Measurements from ENCODE around the gene ASB1.

ASB1 gene

DNA sequence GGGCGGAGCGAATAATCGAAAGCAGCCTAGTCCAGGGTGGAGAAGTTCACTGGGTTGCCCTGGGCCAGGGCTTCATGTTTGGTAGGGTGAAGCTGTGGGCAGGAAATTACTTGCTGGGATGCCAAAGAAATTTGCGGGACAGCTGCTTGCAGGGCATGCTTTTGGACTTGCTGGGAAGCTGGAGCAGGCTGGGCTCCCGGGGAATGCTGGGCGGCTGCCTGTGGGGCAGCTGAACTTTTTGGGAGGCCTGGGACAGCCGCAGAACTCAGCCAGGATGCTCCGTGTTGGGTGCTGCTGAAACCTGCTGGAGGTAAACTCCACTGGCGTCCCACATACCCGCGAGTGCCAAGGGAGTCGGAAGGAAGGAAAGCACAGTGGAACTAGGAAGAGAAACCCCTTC is 31.9 kb downstream of the ASB1 start:
- no peak overlapping the region for H3K4me3 ChIP-seq (ENCODE audit: low read length)
- DNase-seq (ENCODE audit: low read depth, low spot score), result no peak

DNA sequence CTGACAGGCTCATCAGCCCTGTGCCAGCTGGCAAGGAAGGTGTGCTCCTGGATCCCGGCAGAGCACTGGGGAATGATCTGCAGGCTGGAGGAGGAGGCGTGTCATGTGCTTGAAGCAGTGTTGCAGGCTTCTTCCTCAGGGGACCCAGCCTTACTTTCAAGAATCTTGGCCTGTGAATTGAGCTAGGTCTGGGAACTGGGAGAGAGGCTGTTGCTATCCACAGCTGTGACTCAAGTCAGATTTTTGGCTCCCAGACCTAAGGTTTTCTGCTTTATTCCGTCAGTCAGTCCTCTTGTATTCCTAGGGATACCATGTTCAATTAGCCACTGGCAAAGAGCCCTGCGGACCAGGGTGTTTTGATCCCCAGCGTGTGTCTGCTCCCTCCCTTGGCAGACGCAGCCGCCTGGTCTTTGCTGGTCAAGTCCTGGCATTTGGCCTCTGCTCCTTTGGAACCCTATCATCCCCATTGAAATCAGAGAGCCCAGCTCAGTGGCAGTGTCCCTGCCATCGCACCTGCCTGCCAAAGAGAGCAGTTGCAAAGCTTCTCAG is 32.4 kb downstream of the ASB1 start:
- no peak overlapping the region for H3K4me3 ChIP-seq (ENCODE audit: low read length)
- no peak for DNase-seq (ENCODE audit: low read depth, low spot score)

DNA sequence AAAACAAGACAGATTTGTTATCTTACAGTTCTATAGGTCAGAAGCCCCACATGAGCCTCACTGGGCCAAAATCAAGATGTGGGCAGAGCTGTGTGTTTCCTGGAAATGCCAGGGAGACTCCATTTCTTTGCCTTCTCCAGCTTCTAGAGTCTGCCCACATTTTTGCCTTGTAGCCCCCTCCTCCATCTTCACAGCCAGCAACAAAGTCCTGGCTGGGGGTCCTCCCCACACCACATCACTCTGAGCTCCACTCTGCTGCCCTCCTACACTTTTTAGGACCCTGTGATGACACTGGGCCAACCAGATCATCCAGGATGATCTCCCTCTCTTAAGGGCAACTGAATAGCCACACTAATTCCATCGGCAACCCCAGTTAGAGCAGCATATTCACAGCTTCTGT is 34.3 kb downstream of the ASB1 start:
- DNase-seq (ENCODE audit: low read depth, low spot score), result no peak

DNA sequence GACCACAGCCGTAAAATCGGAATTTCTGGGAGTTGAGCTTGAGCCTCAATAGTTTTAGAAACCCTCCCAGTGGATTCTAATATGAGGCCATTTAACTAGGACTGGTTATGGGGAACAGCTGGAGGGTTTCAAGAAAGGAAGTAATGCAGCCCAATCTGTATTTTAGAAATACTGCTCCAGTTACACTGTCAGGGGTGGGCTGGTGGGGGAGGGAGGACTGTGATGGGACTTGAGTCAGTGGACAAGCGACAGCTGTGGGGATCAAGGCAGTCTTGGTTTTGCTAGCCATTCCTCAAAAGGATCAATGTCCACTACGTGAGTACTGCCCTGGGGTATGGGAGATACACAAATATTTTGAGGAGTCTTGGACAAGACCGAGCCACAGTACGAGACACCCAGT is 34.8 kb downstream of the ASB1 start:
- DNase-seq (ENCODE audit: low read depth, low spot score), result no peak

More for the DNA sequence above, 34.3 kb downstream of the ASB1 start:
- no peak overlapping the region for H3K4me3 ChIP-seq (ENCODE audit: low read length)

DNA sequence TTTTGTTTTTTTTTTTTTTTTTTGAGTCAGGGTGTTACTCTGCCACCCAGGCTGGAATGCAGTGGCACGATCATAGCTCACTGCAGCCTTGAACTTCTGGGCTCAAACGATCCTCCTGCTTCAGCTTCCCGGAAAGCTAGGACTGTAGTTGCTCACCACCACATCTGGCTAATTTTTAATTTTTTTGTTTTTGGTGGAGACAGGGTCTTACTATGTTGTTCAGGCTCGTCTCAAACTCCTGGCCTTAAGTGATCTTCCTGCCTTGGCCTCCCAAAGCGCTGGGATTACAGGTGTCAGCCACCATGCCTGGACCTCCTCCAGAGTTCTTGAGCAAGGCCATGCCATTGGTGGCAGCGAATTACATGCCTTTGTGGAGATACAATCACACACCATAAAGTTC is 35.2 kb downstream of the ASB1 start:
- DNase-seq (ENCODE audit: low read depth, low spot score), result no peak
- no peak overlapping the region for H3K4me3 ChIP-seq (ENCODE audit: low read length)

More for the DNA sequence above, 34.8 kb downstream of the ASB1 start:
- H3K4me3 ChIP-seq (ENCODE audit: low read length), result no peak overlapping the region

DNA sequence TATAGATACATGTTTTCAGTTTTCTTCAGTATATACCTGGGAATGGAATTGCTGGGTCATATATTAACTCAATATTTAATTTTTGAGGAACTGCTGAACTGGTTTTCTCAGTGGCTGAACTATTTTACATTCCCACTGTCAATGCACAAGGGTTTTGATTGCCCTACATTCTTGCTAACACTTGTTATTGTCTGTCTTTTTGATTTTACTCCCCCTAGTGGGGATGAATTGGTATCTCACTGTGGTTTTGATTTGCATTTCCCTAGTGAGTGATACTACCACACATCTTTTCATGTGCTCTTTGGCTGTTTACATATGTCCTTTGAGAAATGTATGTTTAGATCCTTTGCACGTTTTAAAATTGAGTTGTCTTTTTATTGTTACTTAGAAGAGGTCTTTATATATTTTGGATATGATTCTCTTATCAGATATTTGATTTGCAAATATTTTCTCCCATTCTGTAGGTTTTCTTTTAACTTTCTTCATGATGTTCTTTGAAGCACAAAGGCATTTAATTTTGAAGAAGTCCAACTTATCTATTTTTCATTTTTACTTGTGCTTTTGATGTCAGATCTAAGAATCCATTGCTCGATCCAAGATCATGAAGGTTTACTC is 36.2 kb downstream of the ASB1 start:
- peak; percentile 64 for DNase-seq (ENCODE audit: low read depth, low spot score)
- H3K4me3 ChIP-seq (ENCODE audit: low read length), result no peak overlapping the region

DNA sequence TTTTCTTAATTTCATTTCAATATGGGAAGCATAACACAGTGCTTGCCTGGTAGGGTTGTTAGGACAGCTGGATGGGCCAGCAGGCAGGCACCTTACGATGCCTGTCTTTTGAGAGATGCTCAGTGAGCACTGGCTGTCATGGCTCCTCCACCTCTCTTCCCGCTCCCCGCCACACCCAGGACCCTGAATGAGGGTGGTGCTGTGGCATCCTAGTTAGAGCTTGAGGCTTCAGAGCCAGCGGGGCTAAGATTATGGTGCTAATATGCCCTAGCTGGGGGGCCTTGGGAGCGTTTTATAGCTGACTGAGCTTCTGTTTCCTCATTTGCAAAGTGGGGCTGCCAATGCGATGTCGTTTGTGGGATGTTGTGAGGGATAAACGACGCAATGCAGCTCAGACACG is 37.7 kb downstream of the ASB1 start:
- H3K4me3 ChIP-seq (ENCODE audit: low read length), result no peak overlapping the region
- DNase-seq (ENCODE audit: low read depth, low spot score), result no peak

DNA sequence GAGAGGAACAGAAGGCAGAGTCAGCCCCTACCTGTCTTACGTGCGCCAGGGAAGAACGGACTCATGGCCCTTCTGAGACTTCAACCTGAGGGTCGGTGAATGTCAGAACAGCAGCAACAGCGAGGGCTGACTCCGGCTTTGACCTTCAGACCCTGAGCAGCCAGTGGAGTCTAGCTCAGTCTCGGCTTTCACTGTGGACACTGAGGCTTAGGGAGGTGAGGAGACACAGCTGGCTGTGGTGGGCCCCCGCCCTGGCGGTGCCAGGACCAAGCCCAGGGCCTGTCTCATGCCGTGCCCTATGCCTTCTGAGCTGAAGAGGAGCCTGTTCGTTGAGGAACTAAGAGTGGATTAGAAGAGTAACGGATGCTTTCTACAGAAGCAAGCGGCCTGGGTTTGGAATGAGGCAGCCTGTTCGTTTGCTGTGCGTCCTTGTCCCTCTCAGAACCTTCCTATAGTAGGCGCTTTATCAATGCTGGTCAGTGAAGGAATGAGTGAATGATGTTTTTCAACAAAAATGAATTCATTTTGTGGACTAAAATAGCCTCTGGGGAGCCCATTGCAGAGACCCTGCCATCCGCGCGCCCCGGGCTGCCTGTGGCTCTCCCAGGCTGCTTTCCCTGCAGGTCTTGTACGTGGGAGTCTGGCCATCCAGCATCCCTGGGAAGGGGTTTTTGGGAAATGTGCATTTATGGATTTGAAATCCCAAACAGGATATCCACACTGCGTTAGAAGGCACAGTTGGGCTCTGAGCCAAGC is 38.9 kb downstream of the ASB1 start:
- no peak for DNase-seq (ENCODE audit: low read depth, low spot score)
- H3K4me3 ChIP-seq (ENCODE audit: low read length), result no peak overlapping the region

DNA sequence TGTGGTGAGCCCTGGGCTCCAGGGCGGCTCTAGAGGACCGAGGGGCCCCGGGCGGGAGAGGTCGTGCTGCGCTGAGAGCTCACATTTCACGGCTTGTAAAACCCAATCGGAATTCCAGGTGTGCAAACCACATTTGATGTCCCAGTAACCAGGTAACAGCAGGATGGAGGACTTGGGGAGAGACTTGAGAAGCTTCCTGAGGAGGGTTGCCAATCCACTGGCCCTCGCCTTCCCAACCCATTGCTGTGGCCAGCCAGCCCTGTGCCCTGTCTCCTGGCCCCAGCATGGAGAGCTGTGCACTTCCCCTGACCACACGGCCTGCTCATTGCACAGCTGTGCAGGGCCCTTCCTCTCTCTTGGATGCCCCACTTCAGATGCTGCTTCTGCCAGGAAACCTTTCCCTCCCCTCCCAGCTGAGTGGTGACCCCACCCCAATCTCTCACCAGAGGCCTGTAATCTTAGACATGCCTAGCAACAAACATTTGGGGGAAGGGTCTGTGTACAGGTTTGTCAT is 39.6 kb downstream of the ASB1 start:
- DNase-seq (ENCODE audit: low read depth, low spot score), result no peak
- no peak overlapping the region for H3K4me3 ChIP-seq (ENCODE audit: low read length)

DNA sequence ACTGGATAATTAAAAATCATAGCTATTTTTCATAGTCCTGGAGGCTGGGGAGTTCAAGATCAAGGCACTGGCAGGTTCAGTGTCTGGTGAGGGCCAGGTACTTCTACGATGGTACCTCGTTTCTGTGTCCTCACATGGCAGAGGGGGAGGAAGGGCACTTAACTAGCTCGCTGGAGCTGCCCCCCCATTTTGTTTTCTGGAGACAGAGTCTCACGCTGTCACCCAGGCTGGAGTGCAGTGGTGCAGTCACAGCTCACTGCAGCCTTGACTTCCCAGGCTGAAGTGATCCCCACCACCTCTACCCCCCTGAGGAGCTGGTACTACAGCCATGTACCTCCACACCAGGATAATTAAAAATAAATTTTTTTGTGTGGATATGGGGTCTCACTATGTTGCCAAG is 40.3 kb downstream of the ASB1 start:
- no peak for DNase-seq (ENCODE audit: low read depth, low spot score)
- H3K4me3 ChIP-seq (ENCODE audit: low read length), result no peak overlapping the region

DNA sequence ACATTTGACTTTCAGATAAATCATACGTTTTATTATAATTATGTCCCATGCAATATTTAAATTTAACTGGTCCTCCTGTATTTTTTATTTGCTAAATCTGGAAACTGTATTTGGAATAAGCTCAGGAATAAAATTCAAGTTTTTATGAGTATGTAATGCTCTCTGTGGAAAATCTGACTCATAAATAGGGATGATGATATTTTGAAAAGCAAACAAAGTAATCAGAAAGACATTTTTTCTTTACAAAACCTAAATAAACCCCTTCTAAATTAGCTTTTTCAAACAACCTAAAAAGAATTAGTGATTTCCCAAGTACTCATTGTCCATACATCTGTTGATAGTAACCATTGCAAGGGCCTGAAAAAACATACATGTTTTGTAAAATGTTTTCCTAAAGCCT is 41.1 kb downstream of the ASB1 start:
- no peak for DNase-seq (ENCODE audit: low read depth, low spot score)
- no peak overlapping the region for H3K4me3 ChIP-seq (ENCODE audit: low read length)

DNA sequence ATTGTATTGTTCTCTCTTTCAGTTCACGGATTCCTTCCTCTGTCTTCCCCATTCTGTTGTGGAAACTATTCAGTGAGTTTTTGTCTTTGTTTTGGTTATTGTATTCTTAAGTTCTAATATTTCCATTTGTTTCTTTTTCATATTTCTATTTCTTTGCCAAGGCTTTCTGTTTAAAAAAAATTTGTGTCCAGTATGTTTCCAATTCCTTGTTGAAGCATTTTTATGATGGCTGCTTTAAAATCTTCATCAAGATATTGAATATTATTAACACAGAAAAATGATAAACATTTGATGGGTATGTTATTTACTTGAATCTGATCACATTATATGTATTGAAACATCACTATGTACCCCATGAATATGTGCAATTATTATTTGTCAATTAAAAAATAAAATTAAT is 42.4 kb downstream of the ASB1 start:
- H3K4me3 ChIP-seq (ENCODE audit: low read length), result no peak overlapping the region
- DNase-seq (ENCODE audit: low read depth, low spot score), result no peak

DNA sequence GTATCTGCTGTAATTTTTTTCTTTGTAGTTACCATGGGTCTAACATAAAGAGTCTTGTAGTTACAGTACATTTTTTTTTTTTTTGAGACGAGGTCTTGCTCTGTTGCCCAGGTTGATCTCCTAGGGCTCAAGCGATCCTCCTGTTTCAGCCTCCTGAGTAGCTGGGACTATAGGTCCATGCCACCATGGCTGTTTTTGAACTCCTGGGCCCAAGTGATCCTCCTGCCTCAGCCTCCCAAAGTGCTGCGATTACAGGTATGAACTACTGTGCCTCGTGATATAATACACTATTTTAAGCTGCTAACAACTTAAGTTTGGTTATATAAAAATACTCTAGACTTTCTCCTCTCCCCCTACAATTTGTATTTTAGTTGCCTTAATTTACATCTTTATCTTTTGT is 46.3 kb downstream of the ASB1 start:
- DNase-seq (ENCODE audit: low read depth, low spot score), result no peak
- no peak overlapping the region for H3K4me3 ChIP-seq (ENCODE audit: low read length)

DNA sequence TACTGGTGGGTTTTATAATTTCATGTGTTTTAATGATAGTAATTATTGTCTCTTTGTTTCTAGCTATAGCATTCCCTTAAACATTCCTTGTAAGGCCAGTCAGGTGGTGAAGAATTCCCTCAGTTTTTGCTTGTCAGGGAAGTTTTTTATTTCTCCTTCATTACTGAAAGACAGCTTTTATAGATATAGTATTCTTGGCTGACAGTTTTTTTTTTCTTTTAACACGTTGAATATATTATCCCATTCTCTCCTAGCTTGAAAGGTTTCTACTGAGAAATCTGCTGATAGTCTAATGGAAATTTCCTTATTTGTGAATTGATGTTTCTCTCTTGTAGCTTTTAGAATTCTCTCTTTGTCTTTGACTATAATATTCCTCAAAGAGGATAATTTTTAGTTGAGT is 46.8 kb downstream of the ASB1 start:
- no peak for DNase-seq (ENCODE audit: low read depth, low spot score)

DNA sequence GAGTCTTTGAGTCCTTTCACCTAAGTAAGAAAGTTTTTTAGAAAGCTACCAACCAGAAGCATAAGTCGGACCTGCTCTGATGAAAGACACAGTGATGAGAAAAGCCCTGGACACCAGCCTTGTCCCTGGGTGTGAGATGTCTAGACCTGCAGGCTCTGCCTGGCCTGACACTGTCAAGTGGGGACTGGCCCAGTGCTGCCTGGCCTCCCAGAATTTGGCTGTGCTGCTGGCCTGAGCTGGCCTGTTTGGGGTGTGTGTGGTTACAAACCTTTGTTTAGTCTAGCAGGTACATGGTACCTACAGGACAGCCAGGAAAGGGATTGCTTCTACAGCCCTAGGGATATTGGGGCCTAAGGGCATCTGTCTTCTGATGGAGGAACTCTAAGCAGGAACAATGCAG is 48.3 kb downstream of the ASB1 start:
- DNase-seq (ENCODE audit: low read depth, low spot score), result no peak
- H3K4me3 ChIP-seq (ENCODE audit: low read length), result no peak overlapping the region

More for the DNA sequence above, 46.8 kb downstream of the ASB1 start:
- H3K4me3 ChIP-seq (ENCODE audit: low read length), result no peak overlapping the region

DNA sequence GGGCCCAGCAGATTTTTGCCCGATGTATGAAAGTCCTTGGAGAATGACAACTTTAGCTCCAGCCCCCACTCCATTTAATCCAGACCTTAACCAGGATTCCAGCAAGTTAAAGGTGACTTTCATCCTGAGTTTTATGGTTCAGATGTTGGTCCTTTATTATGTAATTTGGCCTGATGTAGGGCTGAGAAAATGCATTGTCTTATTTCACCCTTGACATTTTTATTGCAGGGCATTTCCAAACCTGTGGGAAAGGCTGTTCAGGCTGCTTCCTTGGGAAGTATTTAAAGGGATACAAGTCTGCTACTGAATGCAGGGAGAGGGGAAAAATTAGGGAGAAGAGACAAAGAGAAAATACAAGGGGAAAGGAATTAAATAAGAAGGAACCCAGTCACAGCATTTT is 48.8 kb downstream of the ASB1 start:
- DNase-seq (ENCODE audit: low read depth, low spot score), result no peak
- no peak overlapping the region for H3K4me3 ChIP-seq (ENCODE audit: low read length)

DNA sequence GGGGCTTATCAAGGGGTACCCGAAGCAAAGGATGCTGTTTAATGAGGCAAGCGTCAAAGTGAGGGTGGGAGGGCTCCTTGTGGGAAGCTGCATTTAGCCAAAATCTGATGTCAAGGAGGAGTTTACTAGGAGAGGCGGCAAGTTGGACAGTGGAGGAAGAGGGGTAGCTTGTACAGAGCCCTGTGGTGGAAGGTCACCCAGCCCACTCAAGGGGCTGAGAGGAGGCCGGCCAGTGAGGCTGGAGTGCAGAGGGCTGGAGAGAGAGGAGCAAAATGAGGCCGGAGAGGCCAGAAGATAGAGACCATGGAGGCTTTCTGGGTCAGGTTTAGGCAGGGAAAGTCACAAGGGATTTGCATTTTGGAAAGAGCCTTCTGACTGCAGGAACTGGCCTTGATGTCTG is 49.5 kb downstream of the ASB1 start:
- no peak overlapping the region for H3K4me3 ChIP-seq (ENCODE audit: low read length)
- no peak for DNase-seq (ENCODE audit: low read depth, low spot score)

DNA sequence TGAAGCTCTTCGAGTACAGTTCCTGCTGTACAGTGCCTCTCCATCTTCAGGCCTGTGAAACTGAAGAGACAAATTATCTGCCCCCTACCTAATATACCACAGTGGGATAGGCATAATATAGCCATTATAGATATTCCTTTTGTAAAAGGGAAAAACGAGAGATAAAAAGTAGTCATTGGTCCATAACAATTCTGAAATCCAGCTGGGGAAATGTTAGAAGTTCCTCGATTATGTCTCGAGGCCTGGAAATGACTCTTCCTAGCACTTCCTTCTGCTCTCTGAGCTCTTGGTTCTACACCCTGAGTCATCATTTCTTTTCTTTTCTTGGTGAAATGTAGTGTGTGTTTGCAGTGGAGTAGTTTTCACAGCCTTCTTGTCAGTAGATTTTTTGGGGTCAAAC is 51.5 kb downstream of the ASB1 start:
- H3K4me3 ChIP-seq (ENCODE audit: low read length), result no peak overlapping the region
- no peak for DNase-seq (ENCODE audit: low read depth, low spot score)

DNA sequence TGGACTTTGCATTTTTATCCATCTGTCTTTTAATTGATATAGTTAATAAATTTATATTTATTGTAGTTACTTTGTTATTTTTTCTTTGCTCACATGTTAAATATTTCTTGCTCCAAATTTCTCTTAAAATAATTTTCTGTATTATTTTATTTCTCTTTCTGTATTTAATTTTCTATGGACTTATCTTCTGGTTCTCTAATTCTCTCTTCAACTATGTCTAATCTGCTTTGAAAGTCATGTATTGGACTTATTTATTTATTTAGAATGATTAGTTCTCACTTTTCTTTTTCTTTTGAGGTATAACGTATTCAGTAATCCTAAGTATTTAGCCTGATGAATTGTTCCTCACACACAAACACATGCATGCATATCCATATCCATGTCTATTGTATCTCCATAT is 53.1 kb downstream of the ASB1 start:
- H3K4me3 ChIP-seq (ENCODE audit: low read length), result no peak overlapping the region
- DNase-seq (ENCODE audit: low read depth, low spot score), result no peak

DNA sequence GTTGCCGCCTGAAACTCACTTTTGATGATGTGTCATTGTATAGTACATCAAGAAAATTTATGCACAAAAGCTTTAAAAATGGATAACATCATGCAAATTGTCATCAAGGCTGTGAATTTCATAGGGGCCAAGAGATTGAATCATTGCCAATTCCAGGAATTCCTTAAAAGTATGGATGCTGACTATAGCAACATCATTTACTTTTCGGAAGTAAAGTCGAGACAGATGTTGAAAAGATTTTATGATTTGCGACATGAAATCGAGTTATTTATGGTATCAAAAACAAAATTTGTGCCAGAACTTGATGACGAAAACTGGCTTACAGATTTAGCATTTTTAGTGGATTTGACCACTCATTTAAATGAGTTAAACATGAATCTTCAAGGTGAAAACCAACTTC is 56.3 kb downstream of the ASB1 start:
- DNase-seq (ENCODE audit: low read depth, low spot score), result no peak
- no peak overlapping the region for H3K4me3 ChIP-seq (ENCODE audit: low read length)

DNA sequence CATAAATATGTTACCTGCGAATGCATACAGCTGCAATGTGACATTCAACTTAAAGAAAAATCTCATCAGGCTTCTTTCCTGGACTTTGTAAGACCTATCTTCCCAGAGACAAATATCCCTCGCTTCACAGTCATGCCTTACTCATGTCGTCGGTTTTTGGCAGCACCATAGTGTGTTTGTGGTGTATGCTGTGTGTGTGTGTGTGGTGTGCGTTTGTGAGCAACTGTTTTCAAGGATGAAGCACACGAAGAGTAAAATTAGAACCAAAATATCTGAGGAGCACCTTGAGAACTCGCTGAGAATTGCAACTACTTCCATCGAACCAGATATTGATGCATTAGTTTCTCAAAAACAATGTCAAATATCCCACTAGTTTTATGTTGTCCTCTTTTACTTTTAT is 56.9 kb downstream of the ASB1 start:
- H3K4me3 ChIP-seq (ENCODE audit: low read length), result no peak overlapping the region
- DNase-seq (ENCODE audit: low read depth, low spot score), result no peak
